CD4-positive, alpha-beta T cell treated with Interleukin-10 for 1 hour (primary cell): ENCODE data around the gene TP63.

ENCODE experiments used
- DNase-seq: peaks from one replicate; pipeline ENCODE4 v3.0.0-alpha.2; 2020

The TP63 gene

GRCh38 chr3:189787191-189787590 lies 156.0 kb downstream of the TP63 start:
- no peak for DNase-seq

GRCh38 chr3:189787632-189788031 lies 156.4 kb downstream of the TP63 start:
- no peak for DNase-seq

GRCh38 chr3:189789432-189789831 lies 158.2 kb downstream of the TP63 start:
- DNase-seq = no peak

GRCh38 chr3:189790658-189791057 lies 159.5 kb downstream of the TP63 start:
- DNase-seq = no peak

GRCh38 chr3:189792046-189792929 lies 161.1 kb downstream of the TP63 start:
- no peak for DNase-seq

- DNase-seq = no peak
These were observed 163.3 kb downstream of the TP63 start for GRCh38 chr3:189794518-189794917.

- DNase-seq = no peak
These were observed 166.0 kb downstream of the TP63 start for GRCh38 chr3:189797103-189797750.

- no peak for DNase-seq
These were observed 168.2 kb downstream of the TP63 start for GRCh38 chr3:189799366-189799765.

GRCh38 chr3:189800436-189800835 lies 169.2 kb downstream of the TP63 start:
- no peak for DNase-seq

GRCh38 chr3:189803254-189803653 lies 172.1 kb downstream of the TP63 start:
- no peak for DNase-seq

GRCh38 chr3:189805375-189806067 lies 174.3 kb downstream of the TP63 start:
- DNase-seq = no peak

GRCh38 chr3:189806171-189806951 lies 175.2 kb downstream of the TP63 start:
- DNase-seq = no peak

GRCh38 chr3:189808246-189809007 lies 177.2 kb downstream of the TP63 start:
- no peak for DNase-seq

- no peak for DNase-seq
These were observed 178.4 kb downstream of the TP63 start for GRCh38 chr3:189809583-189809982.

GRCh38 chr3:189812806-189813465 lies 181.7 kb downstream of the TP63 start:
- no peak for DNase-seq

- DNase-seq = no peak
These were observed 182.6 kb downstream of the TP63 start for GRCh38 chr3:189813647-189814240.

- DNase-seq = no peak
These were observed 189.2 kb downstream of the TP63 start for GRCh38 chr3:189820365-189820720.

GRCh38 chr3:189821262-189821661 lies 190.1 kb downstream of the TP63 start:
- no peak for DNase-seq

- DNase-seq = no peak
These were observed 191.5 kb downstream of the TP63 start for GRCh38 chr3:189822726-189823125.

GRCh38 chr3:189824629-189825312 lies 193.6 kb downstream of the TP63 start:
- no peak for DNase-seq

- no peak for DNase-seq
These were observed 195.4 kb downstream of the TP63 start for GRCh38 chr3:189826566-189826965.
